Neural cell (in vitro differentiated cells): Measurements from ENCODE around the gene ZC3H8. TPM values are rescaled to one million over a fixed set of nuclear protein-coding genes. Genes with fewer than 3 reads are reported as not detected.

Source experiments
- H2AFZ ChIP-seq: fragments of 200-600, 300-800 bp; sonication (generic), shearing (Covaris generic); 2 replicates; pipeline ENCODE4 v1.6.0; 2014; ENCODE audit warnings: low read depth, mild to moderate bottlenecking, antibody characterized with exemption, low read length, moderate library complexity
- H3F3A ChIP-seq: fragments of 200-600 bp; shearing (Covaris generic); 2 replicates; pipeline ENCODE4 v1.6.1; 2016; ENCODE audit warnings: mild to moderate bottlenecking, moderate library complexity, mixed read lengths, antibody characterized with exemption, low read length; ENCODE audit not compliant: insufficient read depth, poor library complexity, severe bottlenecking
- H3K27ac ChIP-seq: fragments of 200-600, 300-800 bp; sonication (generic), shearing (Covaris generic); 2 replicates; pipeline ENCODE4 v1.5.1; 2014; ENCODE audit warnings: mild to moderate bottlenecking, low read length, moderate library complexity
- H3K27me3 ChIP-seq: fragments of 300-800, 200-600 bp; sonication (generic), shearing (Covaris generic); 2 replicates; pipeline ENCODE4 v1.6.0; 2014; ENCODE audit warnings: mild to moderate bottlenecking, low read depth, low read length, moderate library complexity; ENCODE audit not compliant: insufficient read depth
- H3K36me3 ChIP-seq: fragments of 300-800, 200-600 bp; sonication (generic), shearing (Covaris generic); 2 replicates; pipeline ENCODE4 v1.5.1; 2014; ENCODE audit warnings: mild to moderate bottlenecking, antibody characterized with exemption, low read length, moderate library complexity; ENCODE audit not compliant: insufficient read depth
- H3K4me2 ChIP-seq: fragments of 300-800, 200-600 bp; sonication (generic), shearing (Covaris generic); 2 replicates; pipeline ENCODE4 v1.6.0; 2014; ENCODE audit warnings: mild to moderate bottlenecking, low read length
- H3K4me3 ChIP-seq: fragments of 300-800, 200-600 bp; sonication (generic), shearing (Covaris generic); 2 replicates; pipeline ENCODE4 v1.5.1; 2014; ENCODE audit warnings: mild to moderate bottlenecking, low read length, moderate library complexity
- H3K79me2 ChIP-seq: fragments of 200-600 bp; shearing (Covaris generic); replicated peaks from 2 replicates; pipeline ENCODE4 v1.6.0; 2014; ENCODE audit warnings: mild to moderate bottlenecking, low read length, moderate library complexity; ENCODE audit not compliant: insufficient read depth
- H3K9ac ChIP-seq: fragments of 300-800, 200-600 bp; sonication (generic), shearing (Covaris generic); 2 replicates; pipeline ENCODE4 v1.6.1; 2016; ENCODE audit warnings: mild to moderate bottlenecking, low read length, mixed read lengths
- H3K9me2 ChIP-seq: fragments of 200-600 bp; shearing (Covaris generic); 2 replicates; pipeline ENCODE4 v1.6.1; 2016; ENCODE audit warnings: mild to moderate bottlenecking, low read length, mixed read lengths; ENCODE audit not compliant: insufficient read depth
- H3K9me3 ChIP-seq: fragments of 200-600, 300-800 bp; sonication (generic), shearing (Covaris generic); 2 replicates; pipeline ENCODE4 v1.6.1; 2016; ENCODE audit warnings: mild to moderate bottlenecking, mixed run types, low read length, moderate library complexity, mixed read lengths
- H4K20me1 ChIP-seq: fragments of 200-600 bp; shearing (Covaris generic); 2 replicates; pipeline ENCODE4 v1.6.1; 2016; ENCODE audit warnings: mild to moderate bottlenecking, mixed run types; ENCODE audit not compliant: insufficient read depth
- CTCF ChIP-seq: fragments of 450-650 bp; IDR thresholded peaks from 2 replicates; pipeline ENCODE4 v1.5.1; 2014; ENCODE audit warnings: antibody characterized with exemption, mild to moderate bottlenecking, moderate library complexity; ENCODE audit not compliant: poor library complexity, severe bottlenecking
- EP300 ChIP-seq: fragments of 450-650 bp; conservative IDR thresholded peaks from 2 replicates; pipeline ENCODE4 v1.6.1; 2014; ENCODE audit warnings: antibody characterized with exemption, mild to moderate bottlenecking, moderate library complexity; ENCODE audit not compliant: poor library complexity, severe bottlenecking
- EZH2 ChIP-seq: fragments of 200-600, 300-800 bp; shearing (Covaris generic), sonication (generic); IDR thresholded peaks from 2 replicates; pipeline ENCODE4 v1.6.1; 2014; ENCODE audit warnings: antibody characterized with exemption, low read length, borderline replicate concordance, mild to moderate bottlenecking; ENCODE audit not compliant: insufficient read depth, poor library complexity, severe bottlenecking
- MXI1 ChIP-seq: fragments of 450-650 bp; conservative IDR thresholded peaks from 2 replicates; pipeline ENCODE4 v1.6.1; 2014; ENCODE audit warnings: antibody characterized with exemption, mild to moderate bottlenecking; ENCODE audit not compliant: poor library complexity, severe bottlenecking
- POLR2AphosphoS5 ChIP-seq: IDR thresholded peaks from 2 replicates; pipeline ENCODE4 v1.6.1; 2012
- RAD21 ChIP-seq: fragments of 450-650 bp; conservative IDR thresholded peaks from 2 replicates; pipeline ENCODE4 v1.6.1; 2014; ENCODE audit warnings: antibody characterized with exemption, mild to moderate bottlenecking, moderate library complexity
- REST ChIP-seq: IDR thresholded peaks from 2 replicates; pipeline ENCODE4 v1.6.1; 2012; ENCODE audit warnings: borderline replicate concordance
- SMC3 ChIP-seq: fragments of 450-650 bp; conservative IDR thresholded peaks from 2 replicates; pipeline ENCODE4 v1.6.1; 2014; ENCODE audit warnings: antibody characterized with exemption, mild to moderate bottlenecking, moderate library complexity; ENCODE audit not compliant: poor library complexity
- TAF1 ChIP-seq: IDR thresholded peaks from 2 replicates; pipeline ENCODE4 v1.6.1; 2012; ENCODE audit warnings: low read depth
- polyA plus RNA-seq: library from polyadenylated mRNA; depleted of rRNA; stranded (reverse); fragments of >200 nt; gene quantifications from 2 replicates; pipeline ENCODE4 v1.2.3, GENCODE V29; 2014

The ZC3H8 gene
- polyA plus RNA-seq, 1 donor from 2014 or later: 26.5 TPM

GRCh38 chr2:112195950-112196349, 58.9 kb downstream of the ZC3H8 start:
- no peaks in the 10 kb centered on the region for H3K9me2 ChIP-seq
- no peaks in the 10 kb centered on the region for H3K36me3 ChIP-seq
- TF ChIP-seq SMC3 (no peak), TAF1 (no peak), EP300 (no peak), POLR2AphosphoS5 (no peak), RAD21 (no peak), REST (no peak), MXI1 (no peak), EZH2 (no peak), CTCF (no peak)
- H3K9me3 ChIP-seq: no peaks in the 10 kb centered on the region
- H2AFZ ChIP-seq: no peak overlapping the region
- H3K79me2 ChIP-seq: no peaks in the 10 kb centered on the region
- H4K20me1 ChIP-seq: no peaks in the 10 kb centered on the region
- no peak overlapping the region for H3K4me2 ChIP-seq
- H3K27me3 ChIP-seq: no peaks in the 10 kb centered on the region
- H3K4me3 ChIP-seq: no peak overlapping the region
- H3F3A ChIP-seq: no peaks in the 10 kb centered on the region
- H3K27ac ChIP-seq: no peak overlapping the region
- H3K9ac ChIP-seq: no peak overlapping the region

- H3K27me3 ChIP-seq: no peaks in the 10 kb centered on the region
- H3K4me2 ChIP-seq: no peak overlapping the region
- no peaks in the 10 kb centered on the region for H4K20me1 ChIP-seq
- TF ChIP-seq EZH2: no peak
- no peak for TF ChIP-seq REST
- TF ChIP-seq CTCF: no peak
- no peak for TF ChIP-seq TAF1
- no peaks in the 10 kb centered on the region for H3K9me2 ChIP-seq
- no peaks in the 10 kb centered on the region for H3K79me2 ChIP-seq
- no peak overlapping the region for H3K4me3 ChIP-seq
- no peaks in the 10 kb centered on the region for H3K9me3 ChIP-seq
- no peak overlapping the region for H3K9ac ChIP-seq
- no peak overlapping the region for H3K27ac ChIP-seq
- no peaks in the 10 kb centered on the region for H3K36me3 ChIP-seq
- no peak overlapping the region for H2AFZ ChIP-seq
- H3F3A ChIP-seq: no peaks in the 10 kb centered on the region
Measured at GRCh38 chr2:112195167-112195766, 59.6 kb downstream of the ZC3H8 start.
